Gastroesophageal sphincter (tissue), 3 donors: ENCODE measurements around the gene PASD1.

Experiments
- CTCF ChIP-seq, 4 experiments: fragments of 200-600 bp in 2 of 4; fragments of 450-650 bp in 2 of 4; sonication (generic) in 1 of 4; IDR thresholded peaks; one replicate each; pipeline ENCODE4 v1.5.1; 2017 to 2019; ENCODE audit warnings: antibody characterized with exemption in 4 of 4, mild to moderate bottlenecking in 2 of 4, moderate library complexity in 2 of 4
- POLR2A ChIP-seq, 2 donors: fragments of 450-650 bp; IDR thresholded peaks; one replicate each; pipeline ENCODE4 v1.6.1; 2017; ENCODE audit warnings: antibody characterized with exemption in 2 of 2, mild to moderate bottlenecking in 2 of 2, moderate library complexity in 1 of 2

DNA sequence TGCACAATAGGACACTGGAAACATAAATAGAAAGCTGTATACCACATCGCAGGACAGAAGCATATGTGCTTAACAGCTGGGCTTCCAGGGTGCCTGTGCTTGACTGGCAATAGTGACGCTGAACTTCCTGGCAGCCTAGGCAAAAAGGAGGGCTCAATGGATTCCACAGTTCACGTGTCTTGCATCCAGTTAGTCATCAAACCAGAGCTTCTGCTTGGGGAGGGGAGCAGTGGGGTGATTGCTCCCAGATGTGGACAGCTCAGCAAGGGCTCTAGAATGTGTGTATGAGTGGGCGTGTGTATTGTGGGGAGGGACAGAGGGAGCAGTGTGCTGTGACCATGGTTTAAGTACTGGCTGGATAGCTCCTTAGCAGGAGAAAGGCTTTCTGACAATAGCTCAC, 134.0 kb downstream of the PASD1 start:
- TF ChIP-seq POLR2A (IDR thresholded peaks at IDR 0.05) (no peak), CTCF (IDR thresholded peaks at IDR 0.05) (no peak)
